B cell (primary cell): Measurements from ENCODE around the gene SEMA7A. TPM values are rescaled to one million over a fixed set of nuclear protein-coding genes. Genes with fewer than 3 reads are reported as not detected.

Experiments
- ATAC-seq: fragments of 200-7000 bp; cut with Tn5 transposase; one replicate; pipeline ENCODE4 v1.10.0; 2021; ENCODE audit warnings: low read depth, mild to moderate bottlenecking, moderate number of reproducible peaks, moderate library complexity
- CTCF ChIA-PET: fragments of 350-600 bp; sonication (Branson Sonifier 250); formaldehyde crosslinking; loops from one replicate; lab custom pipeline; 2021; ENCODE audit warnings: antibody characterized with exemption, inconsistent platforms; lab: Charles Lee
- POLR2A ChIA-PET: fragments of 350-600 bp; sonication (Branson Sonifier 250); formaldehyde crosslinking; loops from one replicate; lab custom pipeline; 2021; ENCODE audit warnings: antibody characterized with exemption; lab: Charles Lee
- DNase-seq: peaks from one replicate; pipeline ENCODE4 v3.0.0; 2013
- H2AFZ ChIP-seq: 2 replicates; pipeline ENCODE4 v1.6.1; 2012; ENCODE audit warnings: mild to moderate bottlenecking, low read depth, low read length; ENCODE audit not compliant: insufficient read depth, poor library complexity, severe bottlenecking
- H3K27ac ChIP-seq, 2 donors: 1 replicate in 1 of 2; 2 replicates in 1 of 2; pipeline ENCODE4 v1.5.1; 2012 to 2013; ENCODE audit warnings: low read length in 2 of 2, mild to moderate bottlenecking in 2 of 2, moderate library complexity in 1 of 2
- H3K27me3 ChIP-seq, 4 experiments: fragments of 200-600 bp in 1 of 4; sonication (generic) in 1 of 4; replicated peaks in 1 of 4; 1 replicate in 2 of 4; 2 replicates in 2 of 4; pipeline versions ENCODE4 v1.6.1 to v1.7.0; 2013 to 2016; ENCODE audit warnings: low read length in 3 of 4, mild to moderate bottlenecking in 2 of 4, mixed read lengths in 1 of 4, moderate library complexity in 1 of 4; ENCODE audit not compliant: insufficient read depth in 4 of 4, control insufficient read depth in 3 of 4; ENCODE audit errors: control extremely low read depth in 1 of 4
- H3K36me3 ChIP-seq, 2 experiments: replicated peaks in 1 of 2; 1 replicate in 1 of 2; 2 replicates in 1 of 2; pipeline versions ENCODE4 v1.6.1 to v1.7.1; 2013; ENCODE audit warnings: low read length in 1 of 2; ENCODE audit not compliant: insufficient read depth in 2 of 2, control insufficient read depth in 1 of 2; ENCODE audit errors: control extremely low read depth in 1 of 2, extremely low read depth in 1 of 2
- H3K4me1 ChIP-seq, 2 donors: fragments of 200-600 bp in 1 of 2; sonication (generic) in 1 of 2; 1 replicate in 1 of 2; 2 replicates in 1 of 2; pipeline versions ENCODE4 v1.5.1 to v1.6.1; 2013 to 2017; ENCODE audit warnings: low read length in 2 of 2; ENCODE audit not compliant: control insufficient read depth in 2 of 2, insufficient read depth in 2 of 2
- H3K4me2 ChIP-seq: replicated peaks from 2 replicates; pipeline ENCODE3; 2012; ENCODE audit warnings: mild to moderate bottlenecking, low read depth, low read length; ENCODE audit not compliant: poor library complexity, severe bottlenecking
- H3K4me3 ChIP-seq, 5 experiments: fragments of 200-600 bp in 1 of 5; sonication (generic) in 1 of 5; 1 replicate in 3 of 5; 2 replicates in 2 of 5; pipeline versions ENCODE4 v1.5.1 to v1.7.0; 2011 to 2016; ENCODE audit warnings: low read length in 4 of 5, mild to moderate bottlenecking in 4 of 5, low read depth in 2 of 5, control low read depth in 1 of 5, moderate library complexity in 1 of 5; ENCODE audit not compliant: insufficient read depth in 1 of 5; ENCODE audit errors: control extremely low read depth in 1 of 5, extremely low read depth in 1 of 5
- H3K79me2 ChIP-seq: fragments of 200-600 bp; sonication (generic); one replicate; pipeline ENCODE4 v1.6.0; 2016; ENCODE audit warnings: low read length; ENCODE audit not compliant: control insufficient read depth, insufficient read depth
- H3K9ac ChIP-seq: fragments of 200-600 bp; sonication (generic); 2 replicates; pipeline ENCODE4 v1.6.1; 2017; ENCODE audit warnings: mild to moderate bottlenecking, low read length, moderate library complexity
- H3K9me3 ChIP-seq, 3 donors: one replicate each; pipeline versions ENCODE4 v1.6.1 to v1.7.1; 2013; ENCODE audit warnings: low read length in 2 of 3; ENCODE audit not compliant: control insufficient read depth in 2 of 3, insufficient read depth in 1 of 3; ENCODE audit errors: control extremely low read depth in 1 of 3
- H4K20me1 ChIP-seq: 2 replicates; pipeline ENCODE4 v1.6.0; 2012; ENCODE audit warnings: mild to moderate bottlenecking, low read length; ENCODE audit not compliant: insufficient read depth, control insufficient read depth, poor library complexity, severe bottlenecking
- H3K27ac Mint-ChIP-seq: one replicate; pipeline ENCODE4 v1.8.0; 2021; ENCODE audit warnings: mixed read lengths
- H3K27me3 Mint-ChIP-seq: one replicate; pipeline ENCODE4 v1.8.0; 2021; ENCODE audit warnings: mixed read lengths
- H3K4me1 Mint-ChIP-seq: one replicate; pipeline ENCODE4 v1.8.0; 2021; ENCODE audit warnings: mixed read lengths
- H3K4me3 Mint-ChIP-seq: one replicate; pipeline ENCODE4 v1.8.0; 2021; ENCODE audit warnings: mixed read lengths
- H3K9me3 Mint-ChIP-seq: one replicate; pipeline ENCODE4 v1.8.0; 2022; ENCODE audit warnings: mixed read lengths; ENCODE audit not compliant: insufficient read depth
- EZH2 ChIP-seq: IDR thresholded peaks from 2 replicates; pipeline ENCODE4 v1.6.1; 2012; ENCODE audit warnings: borderline replicate concordance, low read depth, mild to moderate bottlenecking, moderate library complexity, low read length; ENCODE audit not compliant: insufficient read depth, poor library complexity, severe bottlenecking
- WGBS: methylation state at CpG from one replicate; pipeline ENCODE4 v1.1.5; 2013; ENCODE audit warnings: missing lambda C conversion rate; ENCODE audit not compliant: insufficient coverage; 5-methylcytosine and 5-hydroxymethylcytosine counted together
- intact Hi-C: fragments of 100-400 bp; cut with micrococcal nuclease; formaldehyde crosslinking; loops from one replicate; pipeline ENCODE4 v1.10.0; 2022
- polyA plus RNA-seq: library from polyadenylated mRNA; depleted of rRNA; stranded (reverse); fragments of >200 nt; gene quantifications from 2 replicates; pipeline ENCODE4 v1.2.3, GENCODE V29; 2012
- total RNA-seq, 2 donors: library from RNA; stranded (reverse); fragments of 120-200 nt in 1 of 2; gene quantifications; 1 replicate in 1 of 2; 2 replicates in 1 of 2; pipeline versions ENCODE4 v1.2.3 to v1.2.4, GENCODE V29; 2013 to 2022
- TF ChIP-seq, protein P1 (sequence below): fragments of 200-600 bp; IDR thresholded peaks from one replicate; pipeline ENCODE4 v1.8.0; 2022; ENCODE audit warnings: antibody characterized with exemption, mild to moderate bottlenecking

The SEMA7A gene
- total and polyA plus RNA-seq, 2 donors (not counting 1 experiment from before 2014, with no cell fraction given) = 42.0 to 44.2 TPM

GRCh38 chr15:74406517-74406916, 27.2 kb downstream of the SEMA7A start:
- H3K4me3 ChIP-seq = no peak overlapping the region
- H3K9ac ChIP-seq = no peak overlapping the region
- H2AFZ ChIP-seq = no peak overlapping the region
- H3K9me3 Mint-ChIP-seq = no peaks in the 10 kb centered on the region
- peaks cover 45 to 65% of the 10 kb centered on the region in 2 donors for H3K4me1 ChIP-seq
- H3K27ac ChIP-seq = no peak overlapping the region
- H3K4me3 Mint-ChIP-seq = no peak overlapping the region
- no peaks in the 10 kb centered on the region for H3K9me3 ChIP-seq
- H3K27me3 ChIP-seq = no peaks in the 10 kb centered on the region
- peaks cover 5% of the 10 kb centered on the region for H3K79me2 ChIP-seq
- H3K4me2 ChIP-seq = no peak overlapping the region
- peaks cover 67% of the 10 kb centered on the region for H3K4me1 Mint-ChIP-seq
- no peaks in the 10 kb centered on the region for H3K27me3 Mint-ChIP-seq
- TF ChIP-seq, protein P1, sequence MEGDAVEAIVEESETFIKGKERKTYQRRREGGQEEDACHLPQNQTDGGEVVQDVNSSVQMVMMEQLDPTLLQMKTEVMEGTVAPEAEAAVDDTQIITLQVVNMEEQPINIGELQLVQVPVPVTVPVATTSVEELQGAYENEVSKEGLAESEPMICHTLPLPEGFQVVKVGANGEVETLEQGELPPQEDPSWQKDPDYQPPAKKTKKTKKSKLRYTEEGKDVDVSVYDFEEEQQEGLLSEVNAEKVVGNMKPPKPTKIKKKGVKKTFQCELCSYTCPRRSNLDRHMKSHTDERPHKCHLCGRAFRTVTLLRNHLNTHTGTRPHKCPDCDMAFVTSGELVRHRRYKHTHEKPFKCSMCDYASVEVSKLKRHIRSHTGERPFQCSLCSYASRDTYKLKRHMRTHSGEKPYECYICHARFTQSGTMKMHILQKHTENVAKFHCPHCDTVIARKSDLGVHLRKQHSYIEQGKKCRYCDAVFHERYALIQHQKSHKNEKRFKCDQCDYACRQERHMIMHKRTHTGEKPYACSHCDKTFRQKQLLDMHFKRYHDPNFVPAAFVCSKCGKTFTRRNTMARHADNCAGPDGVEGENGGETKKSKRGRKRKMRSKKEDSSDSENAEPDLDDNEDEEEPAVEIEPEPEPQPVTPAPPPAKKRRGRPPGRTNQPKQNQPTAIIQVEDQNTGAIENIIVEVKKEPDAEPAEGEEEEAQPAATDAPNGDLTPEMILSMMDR = no peak
- TF ChIP-seq EZH2 = no peak
- no peak for ATAC-seq
- no peak for DNase-seq
- peaks cover 7% of the 10 kb centered on the region for H4K20me1 ChIP-seq
- H3K27ac Mint-ChIP-seq = peak overlapping the region; percentile 0
- CTCF ChIA-PET = interaction anchor here (1.2 to 9.5 kb wide), 5 partner anchors 10 to 75 kb away, joined by 3 to 153 read pairs (median 3); no protein-coding TSS in a partner anchor
- H3K36me3 ChIP-seq = peaks cover 0 to 17% of the 10 kb centered on the region in 2 experiments
- intact Hi-C loops = no loop called here
- POLR2A ChIA-PET = interaction anchor here (0.9 to 8.4 kb wide), 2 partner anchors 11 to 21 kb away, joined by 3 to 64 read pairs; no protein-coding TSS in a partner anchor
- WGBS = 97% methylated on average over 3 of the region's 4 CpGs

- H4K20me1 ChIP-seq = peaks cover 5% of the 10 kb centered on the region
- H3K4me2 ChIP-seq = no peak overlapping the region
- H3K4me3 Mint-ChIP-seq = no peak overlapping the region
- peak overlapping the region in 1 of 2 donors; percentile 15 for H3K27ac ChIP-seq
- H3K9me3 Mint-ChIP-seq = no peaks in the 10 kb centered on the region
- H3K27me3 Mint-ChIP-seq = no peaks in the 10 kb centered on the region
- no peak overlapping the region for H3K9ac ChIP-seq
- peak overlapping the region; percentile 47 for H3K27ac Mint-ChIP-seq
- POLR2A ChIA-PET = interaction anchor here (0.6 to 8.4 kb wide), 2 partner anchors 21 to 1333 kb away, joined by 3 to 64 read pairs; no protein-coding TSS in a partner anchor
- intact Hi-C loops = no loop called here
- no peaks in the 10 kb centered on the region for H3K27me3 ChIP-seq
- H3K4me3 ChIP-seq = no peak overlapping the region
- peaks cover 6% of the 10 kb centered on the region for H3K79me2 ChIP-seq
- H3K9me3 ChIP-seq = no peaks in the 10 kb centered on the region
- no peak overlapping the region for H2AFZ ChIP-seq
- ATAC-seq (no peak), DNase-seq (no peak)
- peaks cover 0 to 10% of the 10 kb centered on the region in 2 experiments for H3K36me3 ChIP-seq
- H3K4me1 ChIP-seq = peaks cover 51 to 72% of the 10 kb centered on the region in 2 donors
- WGBS = 67% methylated on average over 1 of the region's 7 CpGs
- CTCF ChIA-PET = interaction anchor here (0.9 to 9.5 kb wide), 6 partner anchors 9 to 76 kb away, joined by 3 to 153 read pairs (median 4); no protein-coding TSS in a partner anchor
- H3K4me1 Mint-ChIP-seq = peaks cover 74% of the 10 kb centered on the region
- TF ChIP-seq, protein P1 = no peak
- no peak for TF ChIP-seq EZH2
These were observed 27.9 kb downstream of the SEMA7A start for GRCh38 chr15:74405823-74406222.
